MCF 10A (cell line): ENCODE results near the gene PRKN. TPM values are rescaled to one million over a fixed set of nuclear protein-coding genes. Genes with fewer than 3 reads are reported as not detected.

Source experiments
- BruUV-seq: library from RNA; stranded (reverse); fragments of 400-500 nt; replicated peaks from 2 replicates; lab custom pipeline; 2021; lab: Mats Ljungman, UMichigan
- CTCF ChIA-PET: fragments of 300-600 bp; sonication (Branson Sonifier 250); formaldehyde crosslinking; extraction: SDS; loops from one replicate; lab custom pipeline; 2021; ENCODE audit warnings: antibody characterized with exemption, inconsistent platforms; lab: Yijun Ruan, JAX
- POLR2A ChIA-PET: fragments of 300-600, 350-650 bp; sonication (Branson Sonifier 250); formaldehyde crosslinking; extraction: SDS; loops from one replicate; lab custom pipeline; 2020; ENCODE audit warnings: antibody characterized with exemption, inconsistent platforms; lab: Yijun Ruan, JAX
- DNase-seq: peaks from one replicate; pipeline ENCODE4 v3.0.0-alpha.2; 2018; ENCODE audit not compliant: unreplicated experiment
- H3K27ac Mint-ChIP-seq: one replicate; pipeline ENCODE4 v1.8.0; 2022; ENCODE audit warnings: mild to moderate bottlenecking, low read depth, mixed read lengths; ENCODE audit not compliant: unreplicated experiment
- H3K27me3 Mint-ChIP-seq: one replicate; pipeline ENCODE4 v1.8.0; 2022; ENCODE audit warnings: mixed read lengths; ENCODE audit not compliant: insufficient read depth, unreplicated experiment
- H3K36me3 Mint-ChIP-seq: one replicate; pipeline ENCODE4 v1.8.0; 2022; ENCODE audit warnings: mild to moderate bottlenecking, moderate library complexity, mixed read lengths; ENCODE audit not compliant: insufficient read depth, unreplicated experiment
- H3K4me1 Mint-ChIP-seq: one replicate; pipeline ENCODE4 v1.8.0; 2022; ENCODE audit warnings: mixed read lengths; ENCODE audit not compliant: insufficient read depth, unreplicated experiment
- H3K4me3 Mint-ChIP-seq: one replicate; pipeline ENCODE4 v1.8.0; 2022; ENCODE audit warnings: mild to moderate bottlenecking, moderate library complexity, mixed read lengths; ENCODE audit not compliant: unreplicated experiment
- H3K9me3 Mint-ChIP-seq: one replicate; pipeline ENCODE4 v1.8.0; 2022; ENCODE audit warnings: mixed read lengths; ENCODE audit not compliant: unreplicated experiment
- CTCF ChIP-seq: fragments of 200-600 bp; IDR thresholded peaks from one replicate; pipeline ENCODE4 v1.8.0; 2022; ENCODE audit warnings: antibody characterized with exemption, mild to moderate bottlenecking; ENCODE audit not compliant: unreplicated experiment
- intact Hi-C: fragments of 100-400 bp; cut with micrococcal nuclease; formaldehyde crosslinking; loops from 2 replicates; pipeline ENCODE4 v1.14.1; 2022
- total RNA-seq: library from RNA; stranded (reverse); gene quantifications from 2 replicates; pipeline ENCODE4 v1.2.3, GENCODE V29; 2022

PRKN gene
- total RNA-seq, 1 experiment from 2014 or later: 2.5 TPM

DNA sequence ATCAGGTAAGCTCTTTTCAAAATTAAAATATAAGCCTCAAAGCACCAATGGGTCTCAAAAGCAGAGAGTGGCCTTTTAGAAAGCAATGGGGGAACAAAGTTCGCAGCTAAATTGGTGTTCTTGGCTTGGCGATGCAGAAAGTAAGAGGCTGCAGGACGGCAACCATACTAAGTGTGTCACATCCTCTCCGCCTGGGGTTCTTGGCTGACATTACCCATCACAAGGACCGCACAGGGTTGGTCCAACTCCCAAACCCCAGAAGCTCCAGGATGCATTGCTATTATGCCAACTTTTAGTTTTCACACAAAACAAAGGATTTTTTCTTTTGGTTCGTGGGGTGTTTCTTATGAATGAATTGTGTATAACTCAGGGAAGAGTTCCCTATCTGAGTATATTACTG lies 124.8 kb downstream of the PRKN start:
- Mint-ChIP-seq H3K27ac (no peak overlapping the region), H3K4me1 (no peaks in the 10 kb centered on the region), H3K36me3 (no peaks in the 10 kb centered on the region), H3K27me3 (no peaks in the 10 kb centered on the region), H3K9me3 (no peaks in the 10 kb centered on the region), H3K4me3 (no peak overlapping the region)
- BruUV-seq: no TSS peak
- DNase-seq: no peak
- ChIA-PET CTCF (no interaction called here), POLR2A (interaction anchor here (0.7 kb wide), 1 partner anchor 75 kb away, joined by 3 read pairs; no protein-coding TSS in a partner anchor)
- TF ChIP-seq CTCF: no peak
- intact Hi-C loops: no loop called here

DNA sequence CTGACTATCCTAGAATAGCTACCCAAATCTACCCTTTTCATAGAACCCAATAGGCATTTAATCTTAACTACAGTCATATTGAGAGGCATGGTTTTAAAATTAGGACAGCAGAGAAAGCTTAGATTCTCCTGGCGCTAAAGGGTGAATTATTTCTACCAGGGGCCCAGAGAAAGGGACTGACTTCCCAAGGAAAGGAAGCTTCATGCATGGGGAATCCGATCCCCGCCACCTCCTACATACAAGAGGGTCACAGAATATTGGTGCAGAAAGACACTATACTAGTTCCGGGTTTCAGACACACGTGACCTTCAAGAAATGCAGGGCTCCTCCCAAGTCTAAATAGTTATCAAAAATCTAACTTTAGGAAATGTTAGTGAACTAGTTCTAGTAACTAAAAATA lies 130.9 kb downstream of the PRKN start:
- ChIA-PET CTCF (no interaction called here), POLR2A (no interaction called here)
- intact Hi-C loops: no loop called here
- no peak overlapping the region for H3K27ac Mint-ChIP-seq
- H3K4me1 Mint-ChIP-seq: no peaks in the 10 kb centered on the region
- DNase-seq: no peak
- H3K27me3 Mint-ChIP-seq: no peaks in the 10 kb centered on the region
- no peaks in the 10 kb centered on the region for H3K9me3 Mint-ChIP-seq
- H3K4me3 Mint-ChIP-seq: no peak overlapping the region
- no TSS peak for BruUV-seq
- no peak for TF ChIP-seq CTCF
- H3K36me3 Mint-ChIP-seq: no peaks in the 10 kb centered on the region

GRCh38 chr6:162591517-162591916 lies 136.0 kb downstream of the PRKN start:
- Mint-ChIP-seq H3K9me3 (no peaks in the 10 kb centered on the region), H3K4me1 (peaks cover 10% of the 10 kb centered on the region), H3K4me3 (no peak overlapping the region), H3K27me3 (no peaks in the 10 kb centered on the region), H3K27ac (no peak overlapping the region), H3K36me3 (peaks cover 7% of the 10 kb centered on the region)
- no TSS peak for BruUV-seq
- POLR2A ChIA-PET: no interaction called here
- no peak for TF ChIP-seq CTCF
- DNase-seq: no peak
- CTCF ChIA-PET: no interaction called here
- intact Hi-C loops: no loop called here

GRCh38 chr6:162581988-162582780 lies 145.4 kb downstream of the PRKN start:
- H3K36me3 Mint-ChIP-seq: no peaks in the 10 kb centered on the region
- ChIA-PET CTCF (no interaction called here), POLR2A (interaction anchor here (0.9 kb wide), 1 partner anchor 39 kb away, joined by 3 read pairs; no protein-coding TSS in a partner anchor)
- H3K9me3 Mint-ChIP-seq: no peaks in the 10 kb centered on the region
- no peak for TF ChIP-seq CTCF
- H3K4me3 Mint-ChIP-seq: no peak overlapping the region
- H3K4me1 Mint-ChIP-seq: no peaks in the 10 kb centered on the region
- no TSS peak for BruUV-seq
- DNase-seq: no peak
- intact Hi-C loops: no loop called here
- no peak overlapping the region for H3K27ac Mint-ChIP-seq
- H3K27me3 Mint-ChIP-seq: no peaks in the 10 kb centered on the region
